B cell (primary cell): ENCODE measurements around the gene RAP1GAP2. TPM values are rescaled to one million over a fixed set of nuclear protein-coding genes. Genes with fewer than 3 reads are reported as not detected.
A peak's percentile ranks its signal among the peaks of the same experiment; 100 is the strongest.

Experiments
- ATAC-seq: fragments of 200-7000 bp; cut with Tn5 transposase; one replicate; pipeline ENCODE4 v1.10.0; 2021; ENCODE audit warnings: low read depth, mild to moderate bottlenecking, moderate number of reproducible peaks, moderate library complexity
- CTCF ChIA-PET: fragments of 350-600 bp; sonication (Branson Sonifier 250); formaldehyde crosslinking; loops from one replicate; lab custom pipeline; 2021; ENCODE audit warnings: antibody characterized with exemption, inconsistent platforms; lab: Charles Lee
- POLR2A ChIA-PET: fragments of 350-600 bp; sonication (Branson Sonifier 250); formaldehyde crosslinking; loops from one replicate; lab custom pipeline; 2021; ENCODE audit warnings: antibody characterized with exemption; lab: Charles Lee
- DNase-seq: peaks from one replicate; pipeline ENCODE4 v3.0.0; 2013
- H2AFZ ChIP-seq: 2 replicates; pipeline ENCODE4 v1.6.1; 2012; ENCODE audit warnings: mild to moderate bottlenecking, low read depth, low read length; ENCODE audit not compliant: insufficient read depth, poor library complexity, severe bottlenecking
- H3K27ac ChIP-seq, 2 donors: 1 replicate in 1 of 2; 2 replicates in 1 of 2; pipeline ENCODE4 v1.5.1; 2012 to 2013; ENCODE audit warnings: low read length in 2 of 2, mild to moderate bottlenecking in 2 of 2, moderate library complexity in 1 of 2
- H3K27me3 ChIP-seq, 4 experiments: fragments of 200-600 bp in 1 of 4; sonication (generic) in 1 of 4; replicated peaks in 1 of 4; 1 replicate in 2 of 4; 2 replicates in 2 of 4; pipeline versions ENCODE4 v1.6.1 to v1.7.0; 2013 to 2016; ENCODE audit warnings: low read length in 3 of 4, mild to moderate bottlenecking in 2 of 4, mixed read lengths in 1 of 4, moderate library complexity in 1 of 4; ENCODE audit not compliant: insufficient read depth in 4 of 4, control insufficient read depth in 3 of 4; ENCODE audit errors: control extremely low read depth in 1 of 4
- H3K36me3 ChIP-seq, 2 experiments: replicated peaks in 1 of 2; 1 replicate in 1 of 2; 2 replicates in 1 of 2; pipeline versions ENCODE4 v1.6.1 to v1.7.1; 2013; ENCODE audit warnings: low read length in 1 of 2; ENCODE audit not compliant: insufficient read depth in 2 of 2, control insufficient read depth in 1 of 2; ENCODE audit errors: control extremely low read depth in 1 of 2, extremely low read depth in 1 of 2
- H3K4me1 ChIP-seq, 2 donors: fragments of 200-600 bp in 1 of 2; sonication (generic) in 1 of 2; 1 replicate in 1 of 2; 2 replicates in 1 of 2; pipeline versions ENCODE4 v1.5.1 to v1.6.1; 2013 to 2017; ENCODE audit warnings: low read length in 2 of 2; ENCODE audit not compliant: control insufficient read depth in 2 of 2, insufficient read depth in 2 of 2
- H3K4me2 ChIP-seq: replicated peaks from 2 replicates; pipeline ENCODE3; 2012; ENCODE audit warnings: mild to moderate bottlenecking, low read depth, low read length; ENCODE audit not compliant: poor library complexity, severe bottlenecking
- H3K4me3 ChIP-seq, 5 experiments: fragments of 200-600 bp in 1 of 5; sonication (generic) in 1 of 5; 1 replicate in 3 of 5; 2 replicates in 2 of 5; pipeline versions ENCODE4 v1.5.1 to v1.7.0; 2011 to 2016; ENCODE audit warnings: low read length in 4 of 5, mild to moderate bottlenecking in 4 of 5, low read depth in 2 of 5, control low read depth in 1 of 5, moderate library complexity in 1 of 5; ENCODE audit not compliant: insufficient read depth in 1 of 5; ENCODE audit errors: control extremely low read depth in 1 of 5, extremely low read depth in 1 of 5
- H3K79me2 ChIP-seq: fragments of 200-600 bp; sonication (generic); one replicate; pipeline ENCODE4 v1.6.0; 2016; ENCODE audit warnings: low read length; ENCODE audit not compliant: control insufficient read depth, insufficient read depth
- H3K9ac ChIP-seq: fragments of 200-600 bp; sonication (generic); 2 replicates; pipeline ENCODE4 v1.6.1; 2017; ENCODE audit warnings: mild to moderate bottlenecking, low read length, moderate library complexity
- H3K9me3 ChIP-seq, 3 donors: one replicate each; pipeline versions ENCODE4 v1.6.1 to v1.7.1; 2013; ENCODE audit warnings: low read length in 2 of 3; ENCODE audit not compliant: control insufficient read depth in 2 of 3, insufficient read depth in 1 of 3; ENCODE audit errors: control extremely low read depth in 1 of 3
- H4K20me1 ChIP-seq: 2 replicates; pipeline ENCODE4 v1.6.0; 2012; ENCODE audit warnings: mild to moderate bottlenecking, low read length; ENCODE audit not compliant: insufficient read depth, control insufficient read depth, poor library complexity, severe bottlenecking
- H3K27ac Mint-ChIP-seq: one replicate; pipeline ENCODE4 v1.8.0; 2021; ENCODE audit warnings: mixed read lengths
- H3K27me3 Mint-ChIP-seq: one replicate; pipeline ENCODE4 v1.8.0; 2021; ENCODE audit warnings: mixed read lengths
- H3K4me1 Mint-ChIP-seq: one replicate; pipeline ENCODE4 v1.8.0; 2021; ENCODE audit warnings: mixed read lengths
- H3K4me3 Mint-ChIP-seq: one replicate; pipeline ENCODE4 v1.8.0; 2021; ENCODE audit warnings: mixed read lengths
- H3K9me3 Mint-ChIP-seq: one replicate; pipeline ENCODE4 v1.8.0; 2022; ENCODE audit warnings: mixed read lengths; ENCODE audit not compliant: insufficient read depth
- EZH2 ChIP-seq: IDR thresholded peaks from 2 replicates; pipeline ENCODE4 v1.6.1; 2012; ENCODE audit warnings: borderline replicate concordance, low read depth, mild to moderate bottlenecking, moderate library complexity, low read length; ENCODE audit not compliant: insufficient read depth, poor library complexity, severe bottlenecking
- WGBS: methylation state at CpG from one replicate; pipeline ENCODE4 v1.1.5; 2013; ENCODE audit warnings: missing lambda C conversion rate; ENCODE audit not compliant: insufficient coverage; 5-methylcytosine and 5-hydroxymethylcytosine counted together
- intact Hi-C: fragments of 100-400 bp; cut with micrococcal nuclease; formaldehyde crosslinking; loops from one replicate; pipeline ENCODE4 v1.10.0; 2022
- polyA plus RNA-seq: library from polyadenylated mRNA; depleted of rRNA; stranded (reverse); fragments of >200 nt; gene quantifications from 2 replicates; pipeline ENCODE4 v1.2.3, GENCODE V29; 2012
- total RNA-seq, 2 donors: library from RNA; stranded (reverse); fragments of 120-200 nt in 1 of 2; gene quantifications; 1 replicate in 1 of 2; 2 replicates in 1 of 2; pipeline versions ENCODE4 v1.2.3 to v1.2.4, GENCODE V29; 2013 to 2022
- TF ChIP-seq, protein P1 (sequence below): fragments of 200-600 bp; IDR thresholded peaks from one replicate; pipeline ENCODE4 v1.8.0; 2022; ENCODE audit warnings: antibody characterized with exemption, mild to moderate bottlenecking

Gene RAP1GAP2
- total and polyA plus RNA-seq, 2 donors (not counting 1 experiment from before 2014, with no cell fraction given): 14.9 to 16.4 TPM

DNA sequence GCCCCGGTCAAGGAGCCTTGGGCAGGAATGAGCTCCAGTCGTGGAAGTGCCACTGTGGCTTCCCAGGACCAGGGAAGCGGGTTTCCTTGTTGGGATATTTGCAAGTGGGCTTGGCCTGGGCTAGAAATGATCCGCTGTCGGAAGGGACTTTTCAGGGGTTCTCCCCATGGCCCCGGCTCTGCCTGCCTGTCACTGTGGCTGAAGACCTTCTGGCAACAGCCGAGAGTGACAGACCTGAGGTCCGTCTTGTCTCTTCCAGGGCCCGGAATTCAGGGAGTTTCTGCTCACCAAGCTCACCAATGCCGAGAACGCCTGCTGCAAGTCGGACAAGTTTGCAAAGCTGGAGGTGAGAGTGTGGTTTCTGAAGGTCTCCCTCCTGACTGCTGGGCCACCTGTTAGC is 209.5 kb downstream of the RAP1GAP2 start:
- ATAC-seq (no peak), DNase-seq (no peak)
- Mint-ChIP-seq H3K4me3 (no peak overlapping the region), H3K4me1 (peaks cover 39% of the 10 kb centered on the region), H3K27ac (no peak overlapping the region), H3K9me3 (no peaks in the 10 kb centered on the region), H3K27me3 (no peaks in the 10 kb centered on the region)
- Histone ChIP-seq H3K79me2 (peaks cover 6% of the 10 kb centered on the region), H3K27me3 (no peaks in the 10 kb centered on the region), H3K4me3 (no peak overlapping the region), H4K20me1 (no peaks in the 10 kb centered on the region), H3K9me3 (no peaks in the 10 kb centered on the region), H3K36me3 (peaks cover 0 to 29% of the 10 kb centered on the region in 2 experiments), H3K9ac (no peak overlapping the region), H3K4me2 (no peak overlapping the region), H3K27ac (no peak overlapping the region), H3K4me1 (peaks cover 37 to 46% of the 10 kb centered on the region in 2 donors), H2AFZ (no peak overlapping the region)
- intact Hi-C loops: no loop called here
- ChIA-PET POLR2A (interaction anchor here (0.6 kb wide), 2 partner anchors 181 to 376 kb away, joined by 4 read pairs; no protein-coding TSS in a partner anchor), CTCF (interaction anchor here (2.5 to 5.0 kb wide), 3 partner anchors 75 to 169 kb away, joined by 9 to 31 read pairs (median 28); no protein-coding TSS in a partner anchor)
- 100% methylated on average over 9 of the region's 12 CpGs for WGBS
- no peak for TF ChIP-seq EZH2
- TF ChIP-seq, protein P1, sequence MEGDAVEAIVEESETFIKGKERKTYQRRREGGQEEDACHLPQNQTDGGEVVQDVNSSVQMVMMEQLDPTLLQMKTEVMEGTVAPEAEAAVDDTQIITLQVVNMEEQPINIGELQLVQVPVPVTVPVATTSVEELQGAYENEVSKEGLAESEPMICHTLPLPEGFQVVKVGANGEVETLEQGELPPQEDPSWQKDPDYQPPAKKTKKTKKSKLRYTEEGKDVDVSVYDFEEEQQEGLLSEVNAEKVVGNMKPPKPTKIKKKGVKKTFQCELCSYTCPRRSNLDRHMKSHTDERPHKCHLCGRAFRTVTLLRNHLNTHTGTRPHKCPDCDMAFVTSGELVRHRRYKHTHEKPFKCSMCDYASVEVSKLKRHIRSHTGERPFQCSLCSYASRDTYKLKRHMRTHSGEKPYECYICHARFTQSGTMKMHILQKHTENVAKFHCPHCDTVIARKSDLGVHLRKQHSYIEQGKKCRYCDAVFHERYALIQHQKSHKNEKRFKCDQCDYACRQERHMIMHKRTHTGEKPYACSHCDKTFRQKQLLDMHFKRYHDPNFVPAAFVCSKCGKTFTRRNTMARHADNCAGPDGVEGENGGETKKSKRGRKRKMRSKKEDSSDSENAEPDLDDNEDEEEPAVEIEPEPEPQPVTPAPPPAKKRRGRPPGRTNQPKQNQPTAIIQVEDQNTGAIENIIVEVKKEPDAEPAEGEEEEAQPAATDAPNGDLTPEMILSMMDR: no peak

DNA sequence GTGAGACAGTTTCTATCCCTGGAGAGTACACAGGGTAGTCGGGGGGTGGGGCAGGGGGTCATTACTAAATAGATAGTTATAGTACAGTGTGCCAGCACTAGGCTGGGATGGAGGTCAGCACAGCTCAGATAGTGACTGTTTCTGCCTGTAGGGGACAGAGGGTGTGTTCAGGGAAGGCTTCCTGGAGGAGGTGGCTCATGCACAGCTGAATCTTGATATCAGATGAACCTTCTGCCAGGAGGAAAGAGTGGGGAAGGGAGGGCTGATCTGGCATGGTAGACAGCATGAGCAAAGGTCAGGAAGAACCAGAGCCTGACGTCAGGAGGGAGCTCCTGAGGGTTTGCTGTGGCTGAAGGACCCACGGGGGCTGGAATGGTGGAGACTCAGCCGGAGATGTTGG is 210.6 kb downstream of the RAP1GAP2 start:
- Histone ChIP-seq H2AFZ (no peak overlapping the region), H3K4me1 (peaks cover 33 to 41% of the 10 kb centered on the region in 2 donors), H3K27me3 (no peaks in the 10 kb centered on the region), H3K4me2 (no peak overlapping the region), H3K27ac (no peak overlapping the region), H3K4me3 (no peak overlapping the region), H3K36me3 (peaks cover 0 to 30% of the 10 kb centered on the region in 2 experiments), H3K9me3 (no peaks in the 10 kb centered on the region), H3K9ac (no peak overlapping the region), H3K79me2 (peaks cover 6% of the 10 kb centered on the region), H4K20me1 (no peaks in the 10 kb centered on the region)
- TF ChIP-seq, protein P1: no peak
- no peak for TF ChIP-seq EZH2
- intact Hi-C loops: no loop called here
- H3K4me1 Mint-ChIP-seq: peaks cover 36% of the 10 kb centered on the region
- H3K27me3 Mint-ChIP-seq: no peaks in the 10 kb centered on the region
- 96% methylated on average over 3 of the region's 4 CpGs for WGBS
- POLR2A ChIA-PET: interaction anchor here (0.7 kb wide), 1 partner anchor 43 kb away, joined by 3 read pairs; no protein-coding TSS in a partner anchor
- peak overlapping the region; percentile 2 for H3K27ac Mint-ChIP-seq
- CTCF ChIA-PET: interaction anchor here (0.5 to 14.3 kb wide), 3 partner anchors 29 to 221 kb away, joined by 3 to 370 read pairs (median 16); no protein-coding TSS in a partner anchor
- no peak for ATAC-seq
- no peak overlapping the region for H3K4me3 Mint-ChIP-seq
- H3K9me3 Mint-ChIP-seq: no peaks in the 10 kb centered on the region
- DNase-seq: no peak
